IMR-90 (cell line): Measurements from ENCODE around the gene AMZ1. TPM values are rescaled to one million over a fixed set of nuclear protein-coding genes. Genes with fewer than 3 reads are reported as not detected.
"Not testable (repeated sequence)": the region's sequence is repeated elsewhere in the genome, so short reads cannot be mapped to it uniquely, and the experiment has no call there.

Source experiments
- ATAC-seq: fragments of 200-7000 bp; cut with Tn5 transposase; 2 replicates; pipeline ENCODE4 v1.9.1; 2020; ENCODE audit warnings: low read depth, mild to moderate bottlenecking, moderate library complexity
- BruUV-seq: library from RNA; stranded (reverse); fragments of 400-500 nt; replicated peaks from 2 replicates; lab custom pipeline; 2021; lab: Mats Ljungman, UMichigan
- CTCF ChIA-PET: fragments of 300-600 bp; formaldehyde crosslinking; extraction: SDS; loops from one replicate; lab custom pipeline; 2021; ENCODE audit warnings: antibody characterized with exemption; lab: Yijun Ruan, JAX
- POLR2A ChIA-PET: fragments of 300-600 bp; sonication (Branson Sonifier 250); formaldehyde crosslinking; loops from one replicate; lab custom pipeline; 2022; ENCODE audit warnings: antibody characterized with exemption; ENCODE audit not compliant: unreplicated experiment; lab: Charles Lee
- DNase-seq: peaks from one replicate; pipeline ENCODE4 v3.0.0; 2013
- H2AFZ ChIP-seq: replicated peaks from 2 replicates; pipeline ENCODE3; 2013; ENCODE audit warnings: low read length, mild to moderate bottlenecking; ENCODE audit not compliant: poor library complexity
- H2AK5ac ChIP-seq: 2 replicates; pipeline ENCODE4 v1.6.1; 2013; ENCODE audit warnings: low read depth, low read length, inconsistent platforms
- H2AK9ac ChIP-seq: replicated peaks from 2 replicates; pipeline ENCODE3; 2013; ENCODE audit warnings: mild to moderate bottlenecking, low read depth, low read length, moderate library complexity; ENCODE audit not compliant: poor library complexity
- H2BK120ac ChIP-seq: 2 replicates; pipeline ENCODE4 v1.6.1; 2013; ENCODE audit warnings: low read depth, low read length, inconsistent platforms
- H2BK15ac ChIP-seq: 3 replicates; pipeline ENCODE4 v1.6.1; 2013; ENCODE audit warnings: low read depth, low read length, inconsistent platforms
- H2BK20ac ChIP-seq: 2 replicates; pipeline ENCODE4 v1.6.1; 2013; ENCODE audit warnings: low read depth, mild to moderate bottlenecking, inconsistent platforms, low read length, moderate library complexity
- H2BK5ac ChIP-seq: 2 replicates; pipeline ENCODE4 v1.6.1; 2013; ENCODE audit warnings: mild to moderate bottlenecking, low read depth, low read length, inconsistent platforms; ENCODE audit not compliant: poor library complexity, severe bottlenecking
- H3K14ac ChIP-seq: replicated peaks from 2 replicates; pipeline ENCODE4 v1.6.1; 2013; ENCODE audit warnings: low read depth, low read length, inconsistent platforms
- H3K18ac ChIP-seq: 2 replicates; pipeline ENCODE4 v1.6.1; 2013; ENCODE audit warnings: low read depth, low read length, control low read depth
- H3K23ac ChIP-seq: 2 replicates; pipeline ENCODE4 v1.6.1; 2013; ENCODE audit warnings: low read depth, low read length, inconsistent platforms
- H3K27ac ChIP-seq: 2 replicates; pipeline ENCODE4 v1.5.1; 2013; ENCODE audit warnings: mild to moderate bottlenecking, control low read depth, low read length; ENCODE audit not compliant: insufficient read depth
- H3K27me3 ChIP-seq: 2 replicates; pipeline ENCODE4 v1.6.1; 2013; ENCODE audit warnings: low read length; ENCODE audit not compliant: control insufficient read depth, insufficient read depth
- H3K36me3 ChIP-seq: 2 replicates; pipeline ENCODE4 v1.6.1; 2013; ENCODE audit warnings: low read length, mixed read lengths; ENCODE audit not compliant: control insufficient read depth, insufficient read depth
- H3K4ac ChIP-seq: 2 replicates; pipeline ENCODE4 v1.6.1; 2013; ENCODE audit warnings: low read depth, low read length, inconsistent platforms
- H3K4me1 ChIP-seq: 2 replicates; pipeline ENCODE4 v1.6.1; 2013; ENCODE audit warnings: low read length, mixed read lengths; ENCODE audit not compliant: control insufficient read depth, insufficient read depth
- H3K4me2 ChIP-seq: 2 replicates; pipeline ENCODE4 v1.6.1; 2013; ENCODE audit warnings: low read depth, mild to moderate bottlenecking, control low read depth, low read length, moderate library complexity
- H3K4me3 ChIP-seq: 2 replicates; pipeline ENCODE4 v1.5.1; 2013; ENCODE audit warnings: low read depth, mild to moderate bottlenecking, control low read depth, low read length, moderate library complexity; ENCODE audit not compliant: insufficient read depth
- H3K56ac ChIP-seq: 2 replicates; pipeline ENCODE4 v1.6.1; 2013; ENCODE audit warnings: low read length, inconsistent platforms; ENCODE audit not compliant: insufficient read depth; ENCODE audit errors: extremely low read depth
- H3K79me1 ChIP-seq, 2 experiments: 2 replicates each; pipeline ENCODE4 v1.6.1; 2013; ENCODE audit warnings: low read length in 2 of 2, inconsistent platforms in 1 of 2, low read depth in 1 of 2
- H3K9ac ChIP-seq: 2 replicates; pipeline ENCODE4 v1.6.1; 2013; ENCODE audit warnings: low read depth, low read length, control low read depth
- H3K9me1 ChIP-seq: 2 replicates; pipeline ENCODE4 v1.6.1; 2013; ENCODE audit warnings: low read length, inconsistent platforms; ENCODE audit not compliant: insufficient read depth
- H3K9me3 ChIP-seq: 2 replicates; pipeline ENCODE4 v1.6.1; 2013; ENCODE audit warnings: low read length; ENCODE audit not compliant: control insufficient read depth, insufficient read depth
- H4K20me1 ChIP-seq: 2 replicates; pipeline ENCODE4 v1.6.1; 2013; ENCODE audit warnings: low read length, inconsistent platforms; ENCODE audit not compliant: insufficient read depth
- H4K5ac ChIP-seq: 2 replicates; pipeline ENCODE4 v1.6.1; 2013; ENCODE audit warnings: mild to moderate bottlenecking, low read depth, low read length, control low read depth
- H4K8ac ChIP-seq, 2 experiments: 2 replicates each; pipeline ENCODE4 v1.6.1; 2013; ENCODE audit warnings: low read depth in 2 of 2, low read length in 2 of 2, control low read depth in 1 of 2, inconsistent platforms in 1 of 2
- H4K91ac ChIP-seq: 2 replicates; pipeline ENCODE4 v1.6.1; 2013; ENCODE audit warnings: low read depth, low read length, inconsistent platforms; ENCODE audit not compliant: insufficient read depth
- CHD1 ChIP-seq: IDR thresholded peaks from 2 replicates; pipeline ENCODE4 v1.6.1; 2012; ENCODE audit warnings: low read depth, low read length, improper control_type of control experiment
- CTCF ChIP-seq: conservative IDR thresholded peaks from 2 replicates; pipeline ENCODE4 v1.5.1; 2012; ENCODE audit warnings: mild to moderate bottlenecking, low read depth, low read length, improper control_type of control experiment
- ELK1 ChIP-seq: fragments of 150-350 bp; IDR thresholded peaks from 2 replicates; pipeline ENCODE4 v1.6.1; 2016; ENCODE audit warnings: low read depth, mild to moderate bottlenecking, low read length, moderate library complexity, borderline replicate concordance
- MXI1 ChIP-seq: IDR thresholded peaks from 2 replicates; pipeline ENCODE4 v1.6.1; 2012; ENCODE audit warnings: low read depth, mild to moderate bottlenecking, low read length, moderate library complexity, borderline replicate concordance
- RCOR1 ChIP-seq: IDR thresholded peaks from 2 replicates; pipeline ENCODE4 v1.6.1; 2012; ENCODE audit warnings: mild to moderate bottlenecking, low read length, improper control_type of control experiment; ENCODE audit not compliant: insufficient replicate concordance
- WGBS, 2 experiments: methylation state at CpG; one replicate each; pipeline versions ENCODE4 v1.1.5 to v1.1.7; 2013; ENCODE audit warnings: missing lambda C conversion rate in 2 of 2; ENCODE audit not compliant: insufficient read length in 1 of 2; ENCODE audit errors: extremely low coverage in 2 of 2; 5-methylcytosine and 5-hydroxymethylcytosine counted together
- dilution Hi-C: fragments of 300-500 bp; cut with HindIII; formaldehyde crosslinking; loops from one replicate; pipeline ENCODE4 v1.14.3; 2018; ENCODE audit warnings: low sequenced_read_pairs; ENCODE audit not compliant: unreplicated experiment
- in situ Hi-C: fragments of 300-500 bp; cut with MboI; formaldehyde crosslinking; loops from 3 replicates; pipeline ENCODE4 v1.14.3; 2019; ENCODE audit warnings: low sequenced_read_pairs, inconsistent platforms, mixed read lengths
- intact Hi-C: fragments of 100-400 bp; cut with micrococcal nuclease; formaldehyde crosslinking; loops from 2 replicates; pipeline ENCODE4 v1.10.0; 2022
- polyA plus RNA-seq, 3 experiments: library from polyadenylated mRNA; depleted of rRNA; stranded (reverse); fragments of >200 nt; gene quantifications; 2 replicates each; pipeline ENCODE4 v1.2.3, GENCODE V29; 2012; ENCODE audit warnings: low replicate concordance in 1 of 3
- total RNA-seq: library from RNA; depleted of rRNA; stranded (reverse); fragments of >200 nt; gene quantifications from 2 replicates; pipeline ENCODE4 v1.2.3, GENCODE V29; 2012

Gene AMZ1
- total and polyA plus RNA-seq, 2 of the 4 experiments (the other 2 are of a cell fraction), result 0.54 to 1.6 TPM

- no peak for TF ChIP-seq CTCF
- no peak for TF ChIP-seq ELK1
- no peak for TF ChIP-seq MXI1
- no peak for TF ChIP-seq CHD1
- TF ChIP-seq RCOR1, result no peak
Observed at GRCh38 chr7:2726316-2727018, 38.5 kb downstream of the AMZ1 start (continued).

DNA sequence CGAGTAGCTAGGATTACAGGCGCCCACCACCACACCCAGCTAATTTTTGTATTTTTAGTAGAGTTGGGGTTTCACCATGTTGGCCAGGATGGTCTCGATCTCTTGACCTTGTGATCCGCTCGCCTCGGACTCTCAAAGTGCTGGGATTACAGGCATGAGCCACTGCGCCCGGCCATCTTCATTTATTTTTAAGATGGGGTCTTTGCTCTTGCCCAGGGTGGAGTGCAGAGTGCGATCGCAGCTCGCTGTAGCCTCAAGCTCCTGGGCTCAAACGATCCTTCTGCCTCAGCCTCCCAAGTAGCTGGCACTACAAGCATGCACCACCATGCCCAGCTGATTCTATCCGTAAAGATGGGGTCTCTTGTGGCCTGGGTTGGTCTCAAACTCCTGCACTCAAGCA, 39.2 kb downstream of the AMZ1 start:
- H3K56ac ChIP-seq, H3K4me3 ChIP-seq, H3K4me2 ChIP-seq, H3K27me3 ChIP-seq, H2BK5ac ChIP-seq, in situ Hi-C loops, H3K27ac ChIP-seq, H3K14ac ChIP-seq, H4K91ac ChIP-seq, H2AFZ ChIP-seq, H3K4ac ChIP-seq, ATAC-seq, DNase-seq, H2AK5ac ChIP-seq, H3K9me3 ChIP-seq, H3K23ac ChIP-seq, H3K18ac ChIP-seq, H2BK120ac ChIP-seq, BruUV-seq, H4K8ac ChIP-seq, H3K9ac ChIP-seq, H2BK20ac ChIP-seq, H2BK15ac ChIP-seq, dilution Hi-C loops, H4K5ac ChIP-seq, H2AK9ac ChIP-seq, intact Hi-C loops, POLR2A ChIA-PET: not testable (repeated sequence)
- peaks cover 18% of the 10 kb centered on the region for H3K4me1 ChIP-seq
- H3K36me3 ChIP-seq, result peaks cover 40% of the 10 kb centered on the region
- peaks cover 14% of the 10 kb centered on the region for H3K9me1 ChIP-seq
- CTCF ChIA-PET, result interaction anchor here (0.6 kb wide), 1 partner anchor 8 kb away, joined by 3 read pairs; no protein-coding TSS in a partner anchor
- H3K79me1 ChIP-seq, result peaks cover 38 to 79% of the 10 kb centered on the region in 2 experiments
- peaks cover 12% of the 10 kb centered on the region for H4K20me1 ChIP-seq
- no CpG with 5 or more reads among the region's 13 CpGs for WGBS, 2 experiments
